Raji (cell line): ENCODE measurements around the gene INSC.

ENCODE experiments used
- POLR2A ChIP-seq: IDR thresholded peaks from 2 replicates; pipeline ENCODE4 v1.6.1; 2011; ENCODE audit warnings: low read depth, low read length, control low read depth; ENCODE audit not compliant: insufficient read depth

Gene INSC

GRCh38 chr11:15104166-15104565 is 10.6 kb upstream of the INSC start:
- no peak for TF ChIP-seq POLR2A

GRCh38 chr11:15106201-15106965 is 8.3 kb upstream of the INSC start:
- no peak for TF ChIP-seq POLR2A

- TF ChIP-seq POLR2A, result no peak
These were observed 6.8 kb upstream of the INSC start for GRCh38 chr11:15107730-15108515.

GRCh38 chr11:15108592-15109130 is 6.1 kb upstream of the INSC start:
- no peak for TF ChIP-seq POLR2A

- no peak for TF ChIP-seq POLR2A
These were observed 5.1 kb upstream of the INSC start for GRCh38 chr11:15109602-15110001.

GRCh38 chr11:15111215-15111614 is 3.5 kb upstream of the INSC start:
- no peak for TF ChIP-seq POLR2A

- TF ChIP-seq POLR2A, result no peak
These were observed 2.6 kb upstream of the INSC start for GRCh38 chr11:15112131-15112541.

- no peak for TF ChIP-seq POLR2A
These were observed 1.3 kb upstream of the INSC start for GRCh38 chr11:15113381-15113780.

GRCh38 chr11:15115686-15116085 is 963 bp downstream of the INSC start:
- no peak for TF ChIP-seq POLR2A

GRCh38 chr11:15117751-15118150 is 3.0 kb downstream of the INSC start:
- no peak for TF ChIP-seq POLR2A

- TF ChIP-seq POLR2A, result no peak
These were observed 3.7 kb downstream of the INSC start for GRCh38 chr11:15118431-15118830.

- TF ChIP-seq POLR2A, result no peak
These were observed 4.6 kb downstream of the INSC start for GRCh38 chr11:15119352-15119751.

GRCh38 chr11:15119826-15120225 is 5.1 kb downstream of the INSC start:
- TF ChIP-seq POLR2A, result no peak

- no peak for TF ChIP-seq POLR2A
These were observed 9.1 kb downstream of the INSC start for GRCh38 chr11:15123849-15124248.

- no peak for TF ChIP-seq POLR2A
These were observed 9.8 kb downstream of the INSC start for GRCh38 chr11:15124528-15124927.

GRCh38 chr11:15127341-15127740 is 12.6 kb downstream of the INSC start:
- no peak for TF ChIP-seq POLR2A
